GM12878 (cell line): Measurements from ENCODE around the gene PFKP. TPM values are rescaled to one million over a fixed set of nuclear protein-coding genes. Genes with fewer than 3 reads are reported as not detected.

Experiments
- ATAC-seq: fragments of 200-7000 bp; cut with Tn5 transposase; 3 replicates; pipeline ENCODE4 v1.9.1; 2020; ENCODE audit warnings: mild to moderate bottlenecking, moderate library complexity
- BruUV-seq: library from RNA; stranded (reverse); fragments of 400-500 nt; replicated peaks from 2 replicates; lab custom pipeline; 2021; lab: Mats Ljungman, UMichigan
- CTCF ChIA-PET: fragments of 300-600 bp; sonication (Branson Sonifier 250); formaldehyde crosslinking; extraction: SDS; loops from one replicate; lab custom pipeline; 2021; ENCODE audit warnings: inconsistent platforms; lab: Yijun Ruan, JAX
- POLR2A ChIA-PET: fragments of 350-600 bp; formaldehyde crosslinking; extraction: SDS; loops from one replicate; lab custom pipeline; 2021; ENCODE audit warnings: inconsistent platforms; lab: Charles Lee
- RAD21 ChIA-PET: fragments of 300-600 bp; sonication (Branson Sonifier 250); formaldehyde crosslinking; loops from one replicate; lab custom pipeline; 2023; ENCODE audit warnings: antibody characterized with exemption; ENCODE audit not compliant: unreplicated experiment; lab: Charles Lee
- SMC1A ChIA-PET: fragments of 300-600 bp; sonication (Branson Sonifier 250); formaldehyde crosslinking; loops from one replicate; lab custom pipeline; 2023; ENCODE audit not compliant: unreplicated experiment, uncharacterized antibody; lab: Charles Lee
- DNase-seq: peaks from one replicate; pipeline ENCODE4 v3.0.0-alpha.2; 2011; ENCODE audit warnings: low read depth, low spot score
- FAIRE-seq: peaks from 3 replicates; lab custom pipeline; 2011; peaks lifted over from hg19 to GRCh38; lab: Jason Lieb, UNC
- H2AFZ ChIP-seq: 2 replicates; pipeline ENCODE4 v1.6.0; 2011; ENCODE audit warnings: low read depth, low read length, control low read depth; ENCODE audit not compliant: control insufficient read depth
- H3K27ac ChIP-seq: 2 replicates; pipeline ENCODE4 v1.5.1; 2011; ENCODE audit warnings: control low read depth; ENCODE audit not compliant: control insufficient read depth, insufficient read depth
- H3K27me3 ChIP-seq, 2 experiments: replicated peaks in 1 of 2; 2 replicates each; pipeline versions ENCODE4 v1.6.0 to v1.6.1; 2011; ENCODE audit warnings: low read length in 1 of 2; ENCODE audit not compliant: control insufficient read depth in 2 of 2, insufficient read depth in 2 of 2
- H3K36me3 ChIP-seq, 2 experiments: 2 replicates each; pipeline ENCODE4 v1.5.1; 2011; ENCODE audit warnings: low read length in 1 of 2; ENCODE audit not compliant: control insufficient read depth in 2 of 2, insufficient read depth in 2 of 2
- H3K4me1 ChIP-seq: 2 replicates; pipeline ENCODE4 v1.6.1; 2011; ENCODE audit warnings: mild to moderate bottlenecking, low read length, moderate library complexity, mixed read lengths; ENCODE audit not compliant: control insufficient read depth, insufficient read depth
- H3K4me2 ChIP-seq: 2 replicates; pipeline ENCODE4 v1.6.0; 2011; ENCODE audit warnings: control low read depth; ENCODE audit not compliant: control insufficient read depth, insufficient read depth
- H3K4me3 ChIP-seq: fragments of 200-600 bp; sonication (generic); 2 replicates; pipeline ENCODE4 v1.5.1; 2016
- H3K79me2 ChIP-seq: 2 replicates; pipeline ENCODE4 v1.6.0; 2011; ENCODE audit warnings: low read length; ENCODE audit not compliant: control insufficient read depth, insufficient read depth
- H3K9ac ChIP-seq: 2 replicates; pipeline ENCODE4 v1.8.0; 2011; ENCODE audit warnings: low read length, control low read depth, mixed read lengths; ENCODE audit not compliant: control insufficient read depth, insufficient read depth
- H3K9me3 ChIP-seq: replicated peaks from 3 replicates; pipeline ENCODE4 v1.5.1; 2011; ENCODE audit warnings: mild to moderate bottlenecking, low read length; ENCODE audit not compliant: control insufficient read depth, insufficient read depth
- H4K20me1 ChIP-seq: 2 replicates; pipeline ENCODE4 v1.6.0; 2011; ENCODE audit not compliant: control insufficient read depth, insufficient read depth
- CEBPB ChIP-seq, 2 experiments: fragments of 150-350 bp in 1 of 2; IDR thresholded peaks; 2 replicates each; pipeline ENCODE4 v1.6.1; 2012 to 2014; ENCODE audit warnings: low read depth in 2 of 2, low read length in 2 of 2, borderline replicate concordance in 1 of 2, inconsistent platforms in 1 of 2
- EP300 ChIP-seq, 2 experiments: fragments of 150-350 bp in 1 of 2; IDR thresholded peaks; 2 replicates each; pipeline ENCODE4 v1.6.1; 2011 to 2012; ENCODE audit warnings: low read depth in 2 of 2, low read length in 2 of 2, borderline replicate concordance in 1 of 2, improper control_type of control experiment in 1 of 2, inconsistent platforms in 1 of 2; ENCODE audit not compliant: control insufficient read depth in 1 of 2
- HCFC1 ChIP-seq: fragments of 150-350 bp; IDR thresholded peaks from 2 replicates; pipeline ENCODE4 v1.6.1; 2014; ENCODE audit warnings: low read length
- HDGF ChIP-seq: fragments of 450-650 bp; IDR thresholded peaks from 2 replicates; pipeline ENCODE4 v1.6.1; 2016; ENCODE audit warnings: antibody characterized with exemption
- KAT2A ChIP-seq: conservative IDR thresholded peaks from 2 replicates; pipeline ENCODE4 v1.6.1; 2011; ENCODE audit warnings: low read depth, low read length; ENCODE audit not compliant: control insufficient read depth
- KDM1A ChIP-seq: fragments of 200-600 bp; sonication (generic); IDR thresholded peaks from 2 replicates; pipeline ENCODE4 v1.6.1; 2016; ENCODE audit warnings: borderline replicate concordance
- PAX8 ChIP-seq: fragments of 450-650 bp; IDR thresholded peaks from 2 replicates; pipeline ENCODE4 v1.6.1; 2017; ENCODE audit warnings: mild to moderate bottlenecking, moderate library complexity
- POLR2AphosphoS5 ChIP-seq: IDR thresholded peaks from 2 replicates; pipeline ENCODE4 v1.6.1; 2011; ENCODE audit warnings: mild to moderate bottlenecking, low read length, inconsistent platforms
- TCF12 ChIP-seq: IDR thresholded peaks from 2 replicates; pipeline ENCODE4 v1.6.1; 2011; ENCODE audit warnings: low read depth, mild to moderate bottlenecking, low read length
- ZNF207 ChIP-seq: fragments of 450-650 bp; IDR thresholded peaks from 2 replicates; pipeline ENCODE4 v1.6.1; 2014; ENCODE audit warnings: antibody characterized with exemption, mild to moderate bottlenecking, borderline replicate concordance
- whole genome bisulfite sequencing: methylation state at CpG from one replicate; pipeline ENCODE4 v1.1.6; 2016; ENCODE audit warnings: low lambda C conversion rate; ENCODE audit not compliant: insufficient replicate concordance, insufficient coverage; ENCODE audit errors: missing lambda C conversion rate; 5-methylcytosine and 5-hydroxymethylcytosine counted together
- in situ Hi-C: fragments of 300-500 bp; cut with MboI; formaldehyde crosslinking; loops from 9 replicates; pipeline ENCODE4 v1.14.3; 2018; ENCODE audit warnings: mixed read lengths
- intact Hi-C: fragments of 100-400 bp; cut with micrococcal nuclease; formaldehyde crosslinking; loops from one replicate; pipeline ENCODE4 v1.14.2; 2022; ENCODE audit not compliant: unreplicated experiment
- polyA plus RNA-seq, 11 experiments: library from polyadenylated mRNA; depleted of rRNA in 4 of 11; unstranded in 6 of 11; stranded (reverse) in 5 of 11; fragments of >200 nt; fragmentation: Nextera tagmentation in 4 of 11; fragmentation: Illumina TruSeq in 1 of 11; extraction: Ambion mirVana in 4 of 11; extraction: Trizol in 1 of 11; gene quantifications; 1 replicate in 1 of 11; 2 replicates in 10 of 11; pipeline versions ENCODE4 v1.2.1 to v1.2.3, GENCODE V29; 2011 to 2016; ENCODE audit warnings: inconsistent platforms in 2 of 11, missing spikeins in 2 of 11, low read depth in 1 of 11
- total RNA-seq, 4 experiments: library from RNA; depleted of rRNA in 3 of 4; stranded (reverse); fragments of >200 nt in 3 of 4; fragmentation: Illumina TruSeq in 1 of 4; extraction: Trizol in 1 of 4; gene quantifications; 2 replicates each; pipeline versions ENCODE4 v1.2.1 to v1.2.3, GENCODE V29; 2013 to 2021
- TF ChIP-seq, protein P1 (sequence below): fragments of 450-650 bp; IDR thresholded peaks from 2 replicates; pipeline ENCODE4 v1.6.1; 2017; ENCODE audit warnings: mild to moderate bottlenecking, low read depth, inconsistent platforms; ENCODE audit not compliant: poor library complexity, severe bottlenecking
- TF ChIP-seq, protein P2 (sequence below): IDR thresholded peaks from 2 replicates; pipeline ENCODE4 v1.6.1; 2011; ENCODE audit warnings: borderline replicate concordance, low read depth, mild to moderate bottlenecking, moderate library complexity, mixed read lengths, low read length; ENCODE audit not compliant: insufficient read depth; ENCODE audit errors: extremely low read length

PFKP gene
- total and polyA plus RNA-seq, 10 of the 15 experiments (the other 5 are each of a cell fraction or from before 2014, with no cell fraction given): 27.0 to 145 (median 95.7) TPM

DNA sequence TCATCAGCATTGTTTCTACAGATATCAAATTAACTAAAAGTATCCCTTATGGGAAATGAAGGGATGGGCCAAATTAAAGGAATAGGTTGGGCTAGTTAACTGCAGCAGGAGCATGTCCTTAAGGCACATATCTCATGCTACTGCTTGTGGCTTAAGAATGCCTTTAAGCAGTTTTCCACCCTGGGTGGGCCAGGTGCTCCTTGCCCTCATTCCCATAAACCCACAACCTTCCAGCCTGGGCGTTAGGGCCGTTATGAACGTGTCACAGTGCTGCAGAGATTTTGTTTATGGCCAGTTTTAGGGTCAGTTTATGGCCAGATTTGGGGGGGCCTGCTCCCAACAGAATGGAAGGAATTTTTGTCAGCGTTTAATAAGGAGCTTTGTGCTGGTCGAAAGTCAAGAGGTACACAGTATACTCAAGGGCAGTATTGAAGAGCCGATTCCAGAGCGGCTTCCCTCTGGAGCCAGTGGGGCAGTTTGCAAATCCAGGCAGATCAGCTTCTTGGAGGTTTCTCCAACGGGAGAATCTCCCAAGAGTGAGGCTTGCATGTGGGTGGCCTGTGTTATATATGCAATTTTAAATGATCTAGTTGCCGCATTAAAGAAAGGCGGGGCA, 7.7 kb downstream of the PFKP start:
- SMC1A ChIA-PET: no interaction called here
- no peak for FAIRE-seq

DNA sequence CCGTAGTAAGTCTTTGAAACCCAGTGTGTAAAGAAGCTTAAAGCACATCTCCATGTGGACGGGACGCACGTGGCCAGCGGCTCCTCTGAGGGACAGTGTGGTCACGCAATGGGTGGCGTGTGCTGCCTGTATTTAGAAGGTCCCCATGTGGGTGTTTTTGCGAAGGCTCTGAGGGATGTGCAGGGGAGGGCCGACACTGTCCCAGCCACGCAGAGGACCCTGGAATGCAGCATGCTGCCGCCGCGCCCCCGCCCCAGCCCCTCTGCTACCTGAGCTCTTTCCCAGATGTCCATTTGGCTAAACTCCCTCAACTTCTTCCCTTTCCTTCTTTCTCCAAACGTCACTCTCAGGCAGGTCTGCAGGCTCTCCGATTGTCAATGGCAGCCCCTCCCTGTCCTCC, 8.8 kb downstream of the PFKP start:
- intact Hi-C loops (no loop called here), in situ Hi-C loops (no loop called here)
- no TSS peak for BruUV-seq
- ChIA-PET SMC1A (no interaction called here), POLR2A (interaction anchor here (0.6 kb wide), 1 partner anchor 78 kb away, joined by 4 read pairs; no protein-coding TSS in a partner anchor), RAD21 (no interaction called here), CTCF (no interaction called here)
- Histone ChIP-seq H3K4me2 (no peak overlapping the region), H3K4me1 (peaks cover 8% of the 10 kb centered on the region; the same call in 1 of the 2 replicates), H3K36me3 (peaks cover 3 to 18% of the 10 kb centered on the region in 2 experiments), H3K27me3 (no peaks in the 10 kb centered on the region), H4K20me1 (peaks cover 31% of the 10 kb centered on the region), H3K79me2 (peaks cover 70% of the 10 kb centered on the region), H3K4me3 (no peak overlapping the region), H3K9ac (no peak overlapping the region), H3K27ac (no peak overlapping the region), H3K9me3 (no peaks in the 10 kb centered on the region), H2AFZ (no peak overlapping the region)
- 97% methylated on average over 15 of the region's 16 CpGs for WGBS
- FAIRE-seq: no peak
- no peak for DNase-seq
- no peak for ATAC-seq
- TF ChIP-seq HCFC1 (no peak), HDGF (no peak), ZNF207 (no peak), CEBPB (IDR thresholded peaks at IDR 0.05; ENCODE audit: borderline replicate concordance in 1 of 2, low read depth in 2 of 2, low read length in 2 of 2) (no peak), KDM1A (no peak), KAT2A (no peak), EP300 (IDR thresholded peaks at IDR 0.05; ENCODE audit: borderline replicate concordance in 1 of 2, control insufficient read depth in 1 of 2, low read depth in 2 of 2, low read length in 2 of 2) (no peak), PAX8 (no peak), POLR2AphosphoS5 (no peak)
- TF ChIP-seq, protein P1, sequence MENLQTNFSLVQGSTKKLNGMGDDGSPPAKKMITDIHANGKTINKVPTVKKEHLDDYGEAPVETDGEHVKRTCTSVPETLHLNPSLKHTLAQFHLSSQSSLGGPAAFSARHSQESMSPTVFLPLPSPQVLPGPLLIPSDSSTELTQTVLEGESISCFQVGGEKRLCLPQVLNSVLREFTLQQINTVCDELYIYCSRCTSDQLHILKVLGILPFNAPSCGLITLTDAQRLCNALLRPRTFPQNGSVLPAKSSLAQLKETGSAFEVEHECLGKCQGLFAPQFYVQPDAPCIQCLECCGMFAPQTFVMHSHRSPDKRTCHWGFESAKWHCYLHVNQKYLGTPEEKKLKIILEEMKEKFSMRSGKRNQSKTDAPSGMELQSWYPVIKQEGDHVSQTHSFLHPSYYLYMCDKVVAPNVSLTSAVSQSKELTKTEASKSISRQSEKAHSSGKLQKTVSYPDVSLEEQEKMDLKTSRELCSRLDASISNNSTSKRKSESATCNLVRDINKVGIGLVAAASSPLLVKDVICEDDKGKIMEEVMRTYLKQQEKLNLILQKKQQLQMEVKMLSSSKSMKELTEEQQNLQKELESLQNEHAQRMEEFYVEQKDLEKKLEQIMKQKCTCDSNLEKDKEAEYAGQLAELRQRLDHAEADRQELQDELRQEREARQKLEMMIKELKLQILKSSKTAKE: no peak
- TF ChIP-seq, protein P2, sequence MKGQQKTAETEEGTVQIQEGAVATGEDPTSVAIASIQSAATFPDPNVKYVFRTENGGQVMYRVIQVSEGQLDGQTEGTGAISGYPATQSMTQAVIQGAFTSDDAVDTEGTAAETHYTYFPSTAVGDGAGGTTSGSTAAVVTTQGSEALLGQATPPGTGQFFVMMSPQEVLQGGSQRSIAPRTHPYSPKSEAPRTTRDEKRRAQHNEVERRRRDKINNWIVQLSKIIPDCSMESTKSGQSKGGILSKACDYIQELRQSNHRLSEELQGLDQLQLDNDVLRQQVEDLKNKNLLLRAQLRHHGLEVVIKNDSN: no peak

More for the DNA sequence above, 7.7 kb downstream of the PFKP start:
- RAD21 ChIA-PET: no interaction called here
- intact Hi-C loops (no loop called here), in situ Hi-C loops (no loop called here)
- WGBS: 83% methylated on average over 10 of the region's 10 CpGs
- Histone ChIP-seq H3K9me3 (no peaks in the 10 kb centered on the region), H3K36me3 (peaks cover 3 to 25% of the 10 kb centered on the region in 2 experiments), H3K27ac (no peak overlapping the region), H3K4me1 (peaks cover 12% of the 10 kb centered on the region), H3K9ac (no peak overlapping the region), H4K20me1 (peaks cover 30% of the 10 kb centered on the region), H3K4me3 (no peak overlapping the region), H3K27me3 (no peaks in the 10 kb centered on the region), H3K79me2 (peaks cover 79% of the 10 kb centered on the region), H3K4me2 (no peak overlapping the region), H2AFZ (no peak overlapping the region)
- CTCF ChIA-PET: no interaction called here
- POLR2A ChIA-PET: no interaction called here
- BruUV-seq: no TSS peak
- ATAC-seq (no peak), DNase-seq (no peak)
- no peak for TF ChIP-seq TCF12
